Peyer's patch (tissue), 4 donors: Measurements from ENCODE around the gene C2CD4A.

Experiments used
- POLR2A ChIP-seq, 2 donors: fragments of 450-650 bp; IDR thresholded peaks; one replicate each; pipeline ENCODE4 v1.5.1; 2017; ENCODE audit warnings: antibody characterized with exemption in 2 of 2, mild to moderate bottlenecking in 2 of 2, moderate library complexity in 2 of 2
- TF ChIP-seq, protein P1 (sequence below), 6 experiments: fragments of 450-650 bp in 4 of 6; fragments of 200-600 bp in 2 of 6; sonication (generic) in 1 of 6; IDR thresholded peaks; one replicate each; pipeline ENCODE4 v1.5.1; 2017 to 2019; ENCODE audit warnings: antibody characterized with exemption in 6 of 6, mild to moderate bottlenecking in 3 of 6, moderate library complexity in 1 of 6

DNA sequence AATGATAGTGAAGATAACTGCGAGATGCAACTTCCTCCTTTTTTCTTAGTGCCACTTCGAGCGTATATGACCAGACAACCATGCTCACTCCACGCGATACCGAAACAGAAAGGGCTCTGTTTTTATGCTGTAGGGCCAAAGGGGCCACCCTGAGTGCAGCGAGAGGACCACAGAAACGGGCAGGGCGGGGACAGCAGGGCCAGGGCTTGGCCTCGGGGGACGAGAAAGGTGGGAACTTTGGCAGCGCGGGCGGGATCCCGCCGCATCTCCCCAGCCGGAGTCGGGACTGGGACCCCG lies 7.0 kb upstream of the C2CD4A start:
- TF ChIP-seq, protein P1, sequence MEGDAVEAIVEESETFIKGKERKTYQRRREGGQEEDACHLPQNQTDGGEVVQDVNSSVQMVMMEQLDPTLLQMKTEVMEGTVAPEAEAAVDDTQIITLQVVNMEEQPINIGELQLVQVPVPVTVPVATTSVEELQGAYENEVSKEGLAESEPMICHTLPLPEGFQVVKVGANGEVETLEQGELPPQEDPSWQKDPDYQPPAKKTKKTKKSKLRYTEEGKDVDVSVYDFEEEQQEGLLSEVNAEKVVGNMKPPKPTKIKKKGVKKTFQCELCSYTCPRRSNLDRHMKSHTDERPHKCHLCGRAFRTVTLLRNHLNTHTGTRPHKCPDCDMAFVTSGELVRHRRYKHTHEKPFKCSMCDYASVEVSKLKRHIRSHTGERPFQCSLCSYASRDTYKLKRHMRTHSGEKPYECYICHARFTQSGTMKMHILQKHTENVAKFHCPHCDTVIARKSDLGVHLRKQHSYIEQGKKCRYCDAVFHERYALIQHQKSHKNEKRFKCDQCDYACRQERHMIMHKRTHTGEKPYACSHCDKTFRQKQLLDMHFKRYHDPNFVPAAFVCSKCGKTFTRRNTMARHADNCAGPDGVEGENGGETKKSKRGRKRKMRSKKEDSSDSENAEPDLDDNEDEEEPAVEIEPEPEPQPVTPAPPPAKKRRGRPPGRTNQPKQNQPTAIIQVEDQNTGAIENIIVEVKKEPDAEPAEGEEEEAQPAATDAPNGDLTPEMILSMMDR (IDR thresholded peaks at IDR 0.05) = no peak
- no peak for TF ChIP-seq POLR2A (IDR thresholded peaks at IDR 0.05)
